ENCODE results near the gene NMNAT3.

The NMNAT3 gene

DNA sequence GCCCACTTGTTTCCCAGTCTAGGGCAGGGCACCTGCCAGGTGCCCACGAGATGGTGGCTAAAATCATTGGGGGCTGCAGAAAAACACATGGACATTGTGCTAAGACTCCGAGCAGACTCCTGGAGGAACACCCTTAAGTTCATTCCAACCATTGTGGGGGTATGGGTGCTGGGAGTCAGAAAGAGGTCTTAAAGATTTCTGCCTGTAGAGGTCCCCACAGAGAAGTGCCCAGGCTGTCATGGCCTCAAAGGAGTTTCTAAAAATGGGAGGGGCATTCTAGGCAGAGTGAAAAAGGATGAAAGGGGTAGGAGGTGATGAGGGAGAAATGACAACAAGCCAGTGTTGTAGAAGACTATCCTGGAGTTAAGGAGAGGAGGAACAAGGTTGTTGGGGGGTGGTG, 155.4 kb downstream of the NMNAT3 start:
- no peak for DNase-seq (ENCODE audit: low read depth, low spot score)
- no peaks in the 10 kb centered on the region for H3K9me3 ChIP-seq (ENCODE audit: insufficient read depth, low read length)
- H3K9ac ChIP-seq (ENCODE audit: insufficient read length, low read depth): no peak overlapping the region
- H3K4me1 ChIP-seq (ENCODE audit: insufficient read depth, insufficient read length): peaks cover 6% of the 10 kb centered on the region
- no peak for TF ChIP-seq SUZ12 (IDR thresholded peaks at IDR 0.05; ENCODE audit: extremely low read depth, insufficient read depth, insufficient read length)
- no peak for TF ChIP-seq YY1 (IDR thresholded peaks at IDR 0.05; ENCODE audit: insufficient read depth, insufficient read length)
- no peak for TF ChIP-seq ZNF274 (IDR thresholded peaks at IDR 0.05; ENCODE audit: low read depth, low read length)
- H3K27me3 ChIP-seq (ENCODE audit: insufficient read depth, insufficient read length): no peaks in the 10 kb centered on the region
- H3K4me3 ChIP-seq (ENCODE audit: insufficient read length, low read depth): no peak overlapping the region
- H3K36me3 ChIP-seq (ENCODE audit: insufficient read depth, insufficient read length, low read length): peaks cover 6% of the 10 kb centered on the region

DNA sequence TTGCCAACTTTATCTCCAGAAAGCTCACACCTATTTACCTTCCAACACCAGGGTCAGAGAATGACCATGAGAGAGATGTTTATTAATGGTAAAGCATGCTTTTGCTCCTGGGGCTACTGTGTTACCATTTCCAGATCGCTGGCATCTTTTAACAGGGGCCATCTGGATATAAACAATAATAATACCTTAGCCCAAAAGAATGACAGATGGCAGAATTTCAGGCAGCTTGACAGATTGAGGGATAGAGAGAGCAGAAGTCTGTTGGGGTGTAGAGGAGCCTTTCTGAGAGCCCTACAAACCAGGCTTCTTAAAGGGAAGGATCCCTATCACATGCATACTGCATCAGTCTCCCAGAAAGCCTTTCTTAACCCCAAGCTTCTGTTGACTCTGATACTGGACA, 156.0 kb downstream of the NMNAT3 start:
- no peaks in the 10 kb centered on the region for H3K27me3 ChIP-seq (ENCODE audit: insufficient read depth, insufficient read length)
- peaks cover 6% of the 10 kb centered on the region for H3K4me1 ChIP-seq (ENCODE audit: insufficient read depth, insufficient read length)
- no peak for DNase-seq (ENCODE audit: low read depth, low spot score)
- H3K9me3 ChIP-seq (ENCODE audit: insufficient read depth, low read length): no peaks in the 10 kb centered on the region
- TF ChIP-seq SUZ12 (IDR thresholded peaks at IDR 0.05; ENCODE audit: extremely low read depth, insufficient read depth, insufficient read length): no peak
- no peak for TF ChIP-seq ZNF274 (IDR thresholded peaks at IDR 0.05; ENCODE audit: low read depth, low read length)
- TF ChIP-seq YY1 (IDR thresholded peaks at IDR 0.05; ENCODE audit: insufficient read depth, insufficient read length): no peak
- H3K9ac ChIP-seq (ENCODE audit: insufficient read length, low read depth): no peak overlapping the region
- no peak overlapping the region for H3K4me3 ChIP-seq (ENCODE audit: insufficient read length, low read depth)
- H3K36me3 ChIP-seq (ENCODE audit: insufficient read depth, insufficient read length, low read length): peaks cover 11% of the 10 kb centered on the region

DNA sequence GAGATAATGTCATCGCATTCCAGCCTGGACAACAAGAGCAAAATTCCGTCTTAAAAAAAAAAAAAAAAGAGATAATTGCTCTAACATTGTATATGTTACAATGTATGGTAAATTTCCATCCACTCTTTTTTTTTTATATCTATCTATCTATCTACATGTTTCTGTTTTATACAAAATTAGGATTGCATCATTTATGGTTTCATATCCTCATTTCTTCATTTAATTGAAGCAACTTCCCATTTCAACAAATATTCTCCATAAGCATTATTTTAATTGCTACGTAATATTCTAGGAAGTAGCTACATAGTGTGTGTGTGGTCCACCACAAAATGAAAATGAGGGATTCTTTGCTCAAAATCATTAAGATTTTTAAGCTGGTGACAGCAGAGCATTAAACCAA, 156.6 kb downstream of the NMNAT3 start:
- H3K9me3 ChIP-seq (ENCODE audit: insufficient read depth, low read length): no peaks in the 10 kb centered on the region
- peaks cover 6% of the 10 kb centered on the region for H3K4me1 ChIP-seq (ENCODE audit: insufficient read depth, insufficient read length)
- no peak overlapping the region for H3K4me3 ChIP-seq (ENCODE audit: insufficient read length, low read depth)
- H3K36me3 ChIP-seq (ENCODE audit: insufficient read depth, insufficient read length, low read length): peaks cover 6% of the 10 kb centered on the region
- DNase-seq (ENCODE audit: low read depth, low spot score): no peak
- no peaks in the 10 kb centered on the region for H3K27me3 ChIP-seq (ENCODE audit: insufficient read depth, insufficient read length)
- no peak for TF ChIP-seq SUZ12 (IDR thresholded peaks at IDR 0.05; ENCODE audit: extremely low read depth, insufficient read depth, insufficient read length)
- no peak for TF ChIP-seq ZNF274 (IDR thresholded peaks at IDR 0.05; ENCODE audit: low read depth, low read length)
- TF ChIP-seq YY1 (IDR thresholded peaks at IDR 0.05; ENCODE audit: insufficient read depth, insufficient read length): no peak
- H3K9ac ChIP-seq (ENCODE audit: insufficient read length, low read depth): no peak overlapping the region

DNA sequence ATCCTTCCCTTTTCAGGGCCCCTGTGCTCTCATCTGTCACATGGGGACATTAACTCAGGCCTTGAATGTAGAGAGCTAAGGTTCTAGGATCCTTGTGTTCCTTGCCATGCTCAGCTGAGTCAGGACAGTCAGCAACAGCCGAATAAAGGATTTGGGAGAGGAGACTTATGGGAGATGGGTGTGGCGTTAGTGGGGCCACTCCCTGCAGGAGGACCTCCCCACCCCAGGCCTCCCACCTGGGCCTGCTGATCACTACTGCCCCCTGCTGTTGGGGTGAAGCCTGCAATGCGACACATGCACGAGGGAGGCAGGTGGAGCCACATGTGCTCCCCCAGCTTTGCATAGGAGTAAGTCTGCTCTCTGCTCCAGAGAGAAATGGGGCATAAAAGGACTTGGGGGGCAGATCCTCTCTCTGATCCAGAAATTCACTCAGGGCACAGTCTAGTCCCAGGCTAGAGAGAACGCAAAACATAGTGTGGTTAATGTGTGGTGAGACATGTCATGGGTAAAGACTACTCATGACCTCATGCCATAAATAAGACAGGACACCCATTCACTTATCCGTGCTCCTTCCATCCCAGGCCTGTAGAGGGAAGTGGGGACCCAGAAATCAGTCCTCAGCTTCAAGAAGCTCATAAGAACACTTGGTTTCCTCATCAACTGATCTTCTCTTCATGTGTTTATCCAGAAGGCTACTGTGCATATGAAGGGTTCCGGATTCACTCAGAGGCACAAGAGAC, 157.6 kb downstream of the NMNAT3 start:
- H3K4me1 ChIP-seq (ENCODE audit: insufficient read depth, insufficient read length): peaks cover 6% of the 10 kb centered on the region
- H3K9ac ChIP-seq (ENCODE audit: insufficient read length, low read depth): no peak overlapping the region
- no peak for DNase-seq (ENCODE audit: low read depth, low spot score)
- H3K27me3 ChIP-seq (ENCODE audit: insufficient read depth, insufficient read length): no peaks in the 10 kb centered on the region
- TF ChIP-seq SUZ12 (IDR thresholded peaks at IDR 0.05; ENCODE audit: extremely low read depth, insufficient read depth, insufficient read length) (no peak), YY1 (IDR thresholded peaks at IDR 0.05; ENCODE audit: insufficient read depth, insufficient read length) (no peak), ZNF274 (IDR thresholded peaks at IDR 0.05; ENCODE audit: low read depth, low read length) (no peak)
- H3K9me3 ChIP-seq (ENCODE audit: insufficient read depth, low read length): no peaks in the 10 kb centered on the region
- no peak overlapping the region for H3K4me3 ChIP-seq (ENCODE audit: insufficient read length, low read depth)
- peaks cover 6% of the 10 kb centered on the region for H3K36me3 ChIP-seq (ENCODE audit: insufficient read depth, insufficient read length, low read length)

DNA sequence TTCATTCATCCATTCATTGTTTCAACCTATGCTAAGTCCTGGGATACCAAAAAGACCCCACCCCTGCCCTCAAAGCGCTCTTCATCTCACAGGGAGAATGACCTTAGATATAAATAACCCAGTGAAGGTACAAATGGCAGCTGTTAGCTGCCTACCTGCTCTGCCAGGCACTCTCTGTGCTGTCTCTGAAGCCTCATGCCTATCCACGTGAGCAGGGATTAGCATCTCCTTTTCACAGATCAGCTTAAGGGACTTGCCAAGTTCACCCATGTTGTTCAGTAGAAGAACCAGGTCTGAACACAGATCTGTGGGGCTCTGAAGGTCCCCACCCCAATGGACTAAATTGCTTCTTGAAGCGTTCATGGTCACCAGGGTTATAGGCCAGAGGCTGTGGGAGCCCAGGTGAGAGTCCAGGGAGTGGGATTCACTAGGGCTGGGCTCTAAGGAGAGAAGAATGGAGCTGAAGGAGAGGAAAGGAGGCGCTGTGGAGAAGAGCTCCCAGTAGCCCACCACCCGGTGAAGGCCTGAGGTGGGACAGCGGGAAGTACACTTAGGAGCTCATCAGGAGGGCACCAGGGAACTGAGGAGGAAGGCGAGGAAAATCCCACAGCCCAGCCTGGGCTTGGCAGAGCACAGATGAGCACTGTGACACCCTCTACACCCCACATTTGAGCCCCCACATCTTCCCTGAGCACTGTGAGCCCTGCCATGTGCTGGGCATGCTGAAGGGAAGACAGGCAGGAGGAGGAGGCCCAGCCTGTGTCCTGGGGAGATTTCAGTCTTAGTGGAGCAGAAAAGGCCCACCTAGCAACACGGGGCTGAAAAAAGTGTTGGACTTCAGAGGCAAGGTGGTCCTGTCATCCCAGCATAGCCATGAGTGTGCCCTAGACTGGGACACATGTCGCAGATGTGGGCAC, 158.6 kb downstream of the NMNAT3 start:
- no peak overlapping the region for H3K9ac ChIP-seq (ENCODE audit: insufficient read length, low read depth)
- peaks cover 6% of the 10 kb centered on the region for H3K36me3 ChIP-seq (ENCODE audit: insufficient read depth, insufficient read length, low read length)
- no peaks in the 10 kb centered on the region for H3K27me3 ChIP-seq (ENCODE audit: insufficient read depth, insufficient read length)
- H3K4me1 ChIP-seq (ENCODE audit: insufficient read depth, insufficient read length): peaks cover 6% of the 10 kb centered on the region
- no peak overlapping the region for H3K4me3 ChIP-seq (ENCODE audit: insufficient read length, low read depth)
- DNase-seq (ENCODE audit: low read depth, low spot score): no peak
- no peak for TF ChIP-seq YY1 (IDR thresholded peaks at IDR 0.05; ENCODE audit: insufficient read depth, insufficient read length)
- TF ChIP-seq SUZ12 (IDR thresholded peaks at IDR 0.05; ENCODE audit: extremely low read depth, insufficient read depth, insufficient read length): no peak
- no peak for TF ChIP-seq ZNF274 (IDR thresholded peaks at IDR 0.05; ENCODE audit: low read depth, low read length)
- no peaks in the 10 kb centered on the region for H3K9me3 ChIP-seq (ENCODE audit: insufficient read depth, low read length)

DNA sequence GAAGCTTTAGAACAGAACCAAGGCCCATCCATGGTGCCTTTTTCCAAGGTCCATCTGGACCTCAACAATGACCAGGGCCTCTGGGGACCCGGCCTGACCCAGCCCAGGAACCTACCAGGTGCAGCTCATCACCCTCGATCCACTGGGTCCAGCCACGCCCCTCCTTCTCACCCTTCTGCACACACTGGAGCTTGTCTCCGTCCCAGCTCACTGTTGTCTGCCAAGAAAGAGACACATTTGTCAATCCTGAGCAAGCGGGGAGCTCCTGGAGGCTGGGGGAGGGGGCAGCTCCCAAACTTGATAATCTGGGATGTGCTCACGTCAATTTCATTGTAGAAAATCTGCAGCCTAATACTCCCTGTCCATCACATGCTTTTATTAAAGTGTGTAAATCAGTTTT, 159.5 kb downstream of the NMNAT3 start:
- Histone ChIP-seq H3K36me3 (ENCODE audit: insufficient read depth, insufficient read length, low read length) (peaks cover 6% of the 10 kb centered on the region), H3K4me3 (ENCODE audit: insufficient read length, low read depth) (no peak overlapping the region), H3K4me1 (ENCODE audit: insufficient read depth, insufficient read length) (peaks cover 6% of the 10 kb centered on the region), H3K9me3 (ENCODE audit: insufficient read depth, low read length) (no peaks in the 10 kb centered on the region), H3K9ac (ENCODE audit: insufficient read length, low read depth) (no peak overlapping the region), H3K27me3 (ENCODE audit: insufficient read depth, insufficient read length) (no peaks in the 10 kb centered on the region)
- TF ChIP-seq YY1 (IDR thresholded peaks at IDR 0.05; ENCODE audit: insufficient read depth, insufficient read length) (no peak), ZNF274 (IDR thresholded peaks at IDR 0.05; ENCODE audit: low read depth, low read length) (no peak), SUZ12 (IDR thresholded peaks at IDR 0.05; ENCODE audit: extremely low read depth, insufficient read depth, insufficient read length) (no peak)
- no peak for DNase-seq (ENCODE audit: low read depth, low spot score)
